Cortex of kidney (tissue), 1 donor: Measurements from ENCODE around the gene FHL2.
"Not testable (repeated sequence)": the region's sequence is repeated elsewhere in the genome, so short reads cannot be mapped to it uniquely, and the experiment has no call there.

Source experiments
- DNase-seq: peaks from one replicate; lab custom pipeline; 2025; lab: John Stamatoyannopoulos, UW

The FHL2 gene, protein sequence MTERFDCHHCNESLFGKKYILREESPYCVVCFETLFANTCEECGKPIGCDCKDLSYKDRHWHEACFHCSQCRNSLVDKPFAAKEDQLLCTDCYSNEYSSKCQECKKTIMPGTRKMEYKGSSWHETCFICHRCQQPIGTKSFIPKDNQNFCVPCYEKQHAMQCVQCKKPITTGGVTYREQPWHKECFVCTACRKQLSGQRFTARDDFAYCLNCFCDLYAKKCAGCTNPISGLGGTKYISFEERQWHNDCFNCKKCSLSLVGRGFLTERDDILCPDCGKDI

GRCh38 chr2:105398336-105399206 lies at the start of gene FHL2:
Gene FHL2, minus strand, starts transcription at chr2:105399051. Its CDS starts 12,535 bp downstream, at chr2:105386516.
- no peak for DNase-seq

- DNase-seq = no peak
Observed at GRCh38 chr2:105447476-105447875, 48.6 kb upstream of the FHL2 start.

- no peak for DNase-seq
Observed at GRCh38 chr2:105446501-105446900, 47.6 kb upstream of the FHL2 start.

DNA sequence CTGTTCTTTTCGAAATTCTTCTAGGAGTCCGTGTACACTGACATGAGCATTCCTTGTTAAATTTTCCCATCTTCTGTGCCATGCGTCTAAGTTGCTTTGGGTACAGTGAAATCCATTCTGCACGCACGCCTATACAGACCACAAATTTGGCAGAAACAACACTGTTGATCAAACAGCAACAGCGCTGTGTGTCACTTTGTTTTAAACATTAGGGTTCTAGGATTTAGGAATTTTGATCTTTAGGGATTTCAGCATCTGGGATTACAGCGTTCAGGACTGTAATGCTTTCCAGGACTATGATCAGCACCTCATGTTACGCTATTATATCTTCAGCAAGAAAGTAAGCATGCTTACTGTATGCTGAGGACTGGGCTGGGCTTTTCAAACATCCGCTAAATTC lies 47.1 kb upstream of the FHL2 start:
- no peak for DNase-seq

DNA sequence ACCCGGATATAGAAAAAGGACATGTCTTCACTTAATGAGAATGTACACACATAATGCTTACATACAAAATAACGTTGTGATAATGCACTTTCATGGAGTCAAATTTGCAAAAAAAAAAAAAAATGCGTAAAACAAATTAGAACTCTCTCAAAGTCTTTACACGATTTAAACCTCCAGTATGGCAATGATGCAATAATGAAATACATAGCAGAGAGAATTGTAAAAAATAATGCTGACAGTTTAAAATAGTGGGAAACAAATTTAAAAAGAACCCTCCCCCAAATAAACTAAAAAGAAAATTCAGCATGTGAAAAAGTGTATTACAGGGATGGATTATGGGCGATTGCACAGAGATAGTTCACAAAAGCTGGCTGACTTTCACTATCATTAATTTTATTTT lies 46.6 kb upstream of the FHL2 start:
- no peak for DNase-seq

GRCh38 chr2:105443617-105444598 lies 45.1 kb upstream of the FHL2 start:
- DNase-seq = no peak

- DNase-seq = no peak
Observed at GRCh38 chr2:105442721-105443120, 43.9 kb upstream of the FHL2 start.

GRCh38 chr2:105442056-105442455 lies 43.2 kb upstream of the FHL2 start:
- DNase-seq = no peak

- no peak for DNase-seq
Observed at GRCh38 chr2:105439141-105439540, 40.3 kb upstream of the FHL2 start.

DNA sequence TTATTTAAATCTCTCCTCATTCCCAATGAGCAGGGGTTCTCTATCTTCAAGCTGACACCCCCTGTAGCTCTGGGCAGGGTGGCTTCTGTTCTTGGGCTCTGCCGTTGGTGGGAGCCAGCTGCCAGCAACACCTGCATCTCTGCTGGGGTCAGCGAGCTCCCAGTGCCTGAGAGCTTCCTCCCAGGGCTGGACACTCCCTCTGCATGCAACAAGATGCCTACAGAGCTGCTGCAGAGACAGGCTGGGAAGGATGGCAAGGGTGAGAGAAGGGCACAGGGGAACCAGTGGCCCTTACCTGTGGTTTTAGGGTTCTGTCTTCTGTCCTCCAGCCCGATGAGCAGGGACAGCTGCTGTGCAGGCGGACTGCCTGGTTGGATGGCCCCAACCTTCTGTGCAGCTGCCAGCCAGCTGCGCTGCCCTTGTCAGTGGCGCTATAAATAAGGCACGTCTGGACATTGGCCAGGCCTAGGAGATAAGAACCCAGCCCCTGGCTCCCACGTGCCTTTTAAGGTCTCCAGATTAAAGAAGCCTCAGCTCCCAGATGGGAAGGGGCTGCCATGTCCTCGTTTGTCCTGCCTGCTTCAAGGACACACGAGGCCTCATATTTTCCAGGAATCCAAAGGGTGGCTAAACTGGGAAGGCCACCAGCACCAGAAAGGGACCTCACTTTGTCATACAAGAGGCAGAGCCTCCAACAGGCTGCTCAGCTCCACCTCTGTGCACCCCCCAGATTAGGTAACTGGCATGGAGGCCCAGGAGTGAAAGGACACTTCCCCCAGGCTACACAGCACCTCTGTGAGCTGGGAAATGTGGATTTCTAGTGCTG lies 39.5 kb upstream of the FHL2 start:
- no peak for DNase-seq

- no peak for DNase-seq
Observed at GRCh38 chr2:105437708-105438103, 38.9 kb upstream of the FHL2 start.

DNA sequence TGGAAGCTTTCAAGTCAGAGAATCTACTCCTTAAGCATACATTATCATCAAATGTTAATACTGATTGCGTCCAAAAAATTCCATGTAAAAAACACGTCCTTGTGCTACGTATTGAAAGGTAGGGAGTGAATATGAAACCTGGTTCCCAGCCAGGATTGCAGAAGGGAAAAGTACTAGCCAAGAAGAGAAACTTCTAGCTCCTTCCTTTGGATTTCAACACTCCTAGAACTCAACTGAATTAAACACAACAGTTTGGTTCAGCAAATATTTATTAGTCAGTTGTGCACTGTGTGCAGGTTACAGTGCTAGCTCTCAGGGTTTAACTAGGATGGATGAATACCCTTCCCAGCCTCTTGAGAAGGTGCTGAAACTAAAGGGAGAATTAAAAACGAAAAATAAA lies 33.9 kb upstream of the FHL2 start:
- DNase-seq = no peak

GRCh38 chr2:105432044-105432399 lies 33.2 kb upstream of the FHL2 start:
- no peak for DNase-seq

- DNase-seq = no peak
Observed at GRCh38 chr2:105431367-105432043, 32.7 kb upstream of the FHL2 start.

GRCh38 chr2:105428387-105429018 lies 29.7 kb upstream of the FHL2 start:
- DNase-seq = no peak

GRCh38 chr2:105427485-105427884 lies 28.6 kb upstream of the FHL2 start:
- no peak for DNase-seq

DNA sequence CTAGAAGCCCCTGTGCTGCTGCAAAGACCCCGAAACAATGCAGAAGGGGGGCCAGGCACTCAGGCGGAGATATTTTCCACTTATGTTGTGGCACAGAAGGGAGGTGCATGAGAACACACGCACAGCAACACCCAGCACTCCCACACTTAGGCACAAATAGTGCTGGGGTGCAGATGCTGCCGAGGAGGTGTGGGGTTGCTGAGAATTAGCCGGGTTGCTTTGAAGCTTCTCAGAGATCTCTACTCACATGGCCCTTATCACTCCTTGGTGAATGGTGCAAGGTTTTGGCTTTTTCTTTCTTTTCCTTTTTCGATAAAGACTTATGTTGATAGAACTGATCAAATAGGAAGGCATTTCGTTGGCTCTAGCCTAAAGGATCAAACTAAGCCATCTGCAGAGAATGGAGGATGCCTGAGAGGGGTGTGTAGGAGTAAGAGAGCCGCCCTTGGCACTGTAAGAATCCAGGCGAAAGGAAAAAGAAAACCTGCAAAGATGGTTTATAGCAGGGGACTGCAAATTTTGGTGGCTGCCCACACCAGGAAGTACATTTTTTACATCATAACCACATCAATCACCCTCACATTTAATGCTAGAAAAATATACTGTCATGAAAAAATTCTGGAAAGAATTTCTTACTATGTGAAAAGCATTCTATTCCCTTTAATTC lies 27.9 kb upstream of the FHL2 start:
- no peak for DNase-seq

DNA sequence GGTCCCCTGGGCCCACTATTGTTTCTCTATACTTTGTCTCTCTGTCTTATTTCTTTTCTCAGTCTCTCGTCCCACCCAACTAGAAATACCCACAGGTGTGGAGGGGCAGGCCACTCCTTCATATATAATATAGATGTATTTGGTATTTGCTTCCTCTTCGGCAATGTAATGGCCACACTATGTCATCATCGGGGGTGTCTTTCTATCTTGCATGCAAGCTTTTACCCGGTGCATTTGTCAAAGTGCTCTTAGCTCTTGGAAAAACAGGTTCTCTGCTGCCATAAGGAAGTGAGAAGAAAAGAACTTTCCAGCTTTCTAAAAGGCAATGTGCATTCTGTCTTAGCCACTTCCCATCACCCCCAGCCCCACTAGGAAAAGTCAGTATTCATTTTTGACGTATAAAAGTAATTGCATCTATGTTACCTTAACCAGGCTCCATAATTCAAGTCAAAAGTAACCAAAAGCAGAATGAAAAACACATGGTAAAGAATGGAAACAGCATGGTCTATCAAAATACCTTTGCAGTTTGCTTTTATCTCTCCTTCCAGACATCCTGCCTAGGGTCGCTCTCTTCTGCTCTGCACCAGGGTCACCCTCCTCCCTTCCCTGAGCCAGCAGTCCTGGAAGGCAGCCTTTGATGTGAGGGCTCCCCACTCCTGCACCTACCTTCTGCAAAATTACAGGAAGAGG lies 27.2 kb upstream of the FHL2 start:
- DNase-seq = no peak

GRCh38 chr2:105424836-105425235 lies 26.0 kb upstream of the FHL2 start:
- not testable (repeated sequence) for DNase-seq
